ENCODE measurements around the gene EPHB1.
"Not testable (repeated sequence)": the region's sequence is repeated elsewhere in the genome, so short reads cannot be mapped to it uniquely, and the experiment has no call there.

Gene EPHB1

GRCh38 chr3:135017003-135017893 is 222.2 kb downstream of the EPHB1 start:
- no peak for DNase-seq

DNA sequence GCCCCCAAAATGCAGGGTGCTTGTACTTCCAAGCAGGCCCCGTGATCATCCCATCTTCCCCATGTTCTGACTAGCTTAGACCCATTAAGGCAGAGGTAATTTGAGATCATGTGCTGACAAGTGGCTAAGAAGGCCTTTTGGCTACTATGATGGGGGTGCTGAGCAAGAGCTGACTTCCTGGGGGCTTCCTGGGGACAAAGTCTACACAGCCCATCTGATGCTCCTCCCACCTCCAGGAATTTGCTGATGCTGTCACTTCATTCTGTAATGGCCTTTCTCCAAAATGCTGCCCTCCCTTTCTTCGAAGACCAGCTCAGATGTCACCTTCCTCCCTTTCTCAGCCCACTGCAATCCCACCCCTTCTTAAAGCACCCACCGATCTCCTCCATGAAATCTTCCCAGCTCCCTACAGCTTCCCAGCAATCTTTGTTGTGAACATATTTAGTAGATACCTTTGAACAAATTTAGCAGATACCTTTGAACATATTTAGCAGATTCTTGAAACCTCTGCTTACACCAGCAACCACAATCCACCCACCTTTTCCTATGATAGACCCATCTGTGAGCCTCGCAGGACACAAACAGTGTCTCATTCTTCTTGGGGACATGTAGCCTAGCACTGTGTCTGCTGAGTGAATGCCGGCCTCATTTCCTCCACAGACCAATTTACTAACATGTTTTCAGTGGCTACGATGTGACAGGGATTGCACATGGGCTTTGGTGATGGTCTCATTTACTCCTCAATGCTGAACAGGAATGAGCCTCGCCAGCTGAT is 223.3 kb downstream of the EPHB1 start:
- DNase-seq, result no peak

GRCh38 chr3:135020181-135020580 is 225.1 kb downstream of the EPHB1 start:
- DNase-seq, result no peak

DNA sequence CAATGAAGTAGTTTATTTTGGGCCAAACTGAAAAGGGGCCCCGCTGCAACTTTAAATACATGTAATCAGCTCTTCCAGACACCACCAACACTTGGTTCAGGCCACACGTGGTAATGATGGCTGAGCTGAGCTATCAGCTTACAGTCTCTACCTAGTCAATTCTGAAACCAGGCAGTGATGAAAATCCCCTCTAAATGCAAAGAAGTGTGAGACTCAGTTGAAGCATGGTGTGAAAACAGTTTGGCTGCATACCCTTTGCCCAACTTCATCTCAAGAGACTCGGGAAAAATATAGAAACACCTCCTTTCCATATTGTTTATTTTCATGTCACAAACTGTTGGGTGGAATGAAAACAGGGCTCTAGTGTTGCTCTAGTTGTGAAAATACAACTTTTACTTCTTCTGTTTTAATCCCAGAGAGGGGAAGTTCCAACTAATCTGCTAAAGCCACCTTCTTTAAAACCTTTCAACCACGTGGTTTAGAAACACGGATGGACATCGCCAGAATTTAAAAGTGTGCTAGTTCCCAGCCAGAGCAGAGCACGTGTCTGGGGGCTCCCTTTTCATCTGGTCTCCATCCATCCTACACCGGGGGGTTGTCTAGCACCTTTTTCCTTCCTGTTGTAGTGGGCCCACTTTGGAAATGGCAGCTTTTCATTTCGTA is 229.1 kb downstream of the EPHB1 start:
- no peak for DNase-seq

DNA sequence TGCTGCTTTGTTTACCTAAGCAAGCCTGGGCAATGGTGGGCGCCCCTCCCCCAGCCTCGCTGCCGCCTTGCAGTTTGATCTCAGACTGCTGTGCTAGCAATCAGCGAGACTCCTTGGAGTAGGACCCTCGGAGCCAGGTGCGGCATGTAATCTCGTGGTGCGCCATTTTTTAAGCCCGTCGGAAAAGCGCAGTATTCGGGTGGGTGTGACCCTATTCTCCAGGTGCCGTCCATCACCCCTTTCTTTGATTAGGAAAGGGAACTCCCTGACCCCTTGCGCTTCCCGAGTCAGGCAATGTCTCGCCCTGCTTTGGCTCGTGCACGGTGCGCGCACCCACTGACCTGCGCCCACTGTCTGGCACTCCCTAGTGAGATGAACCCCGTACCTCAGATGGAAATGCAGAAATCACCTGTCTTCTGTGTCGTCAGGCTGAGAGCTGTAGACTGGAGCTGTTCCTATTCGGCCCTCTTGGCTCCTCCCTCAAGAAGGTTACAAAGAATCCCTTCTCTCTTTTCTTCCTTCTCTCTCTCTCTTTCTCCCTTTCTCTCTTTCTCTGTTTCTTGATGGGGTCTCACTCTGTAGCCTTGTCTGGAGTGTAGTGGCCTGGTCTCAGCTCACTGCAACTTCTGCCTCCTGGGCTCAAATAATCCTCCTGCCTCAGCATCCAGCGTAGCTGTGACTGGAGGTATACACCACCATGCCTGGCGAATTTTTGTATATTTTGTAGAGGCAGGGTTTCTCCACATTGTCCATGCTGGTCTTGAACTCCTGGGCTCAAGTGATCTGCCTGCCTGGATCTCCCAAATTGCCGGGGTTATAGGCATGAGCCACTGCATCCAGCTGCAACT is 235.9 kb downstream of the EPHB1 start:
- not testable (repeated sequence) for DNase-seq

- DNase-seq, result no peak
Observed at GRCh38 chr3:135033737-135034136, 238.7 kb downstream of the EPHB1 start.

- DNase-seq, result no peak
Observed at GRCh38 chr3:135034291-135034768, 239.3 kb downstream of the EPHB1 start.

- no peak for DNase-seq
Observed at GRCh38 chr3:135034891-135035440, 239.9 kb downstream of the EPHB1 start.

- DNase-seq, result no peak
Observed at GRCh38 chr3:135038186-135038585, 243.1 kb downstream of the EPHB1 start.

DNA sequence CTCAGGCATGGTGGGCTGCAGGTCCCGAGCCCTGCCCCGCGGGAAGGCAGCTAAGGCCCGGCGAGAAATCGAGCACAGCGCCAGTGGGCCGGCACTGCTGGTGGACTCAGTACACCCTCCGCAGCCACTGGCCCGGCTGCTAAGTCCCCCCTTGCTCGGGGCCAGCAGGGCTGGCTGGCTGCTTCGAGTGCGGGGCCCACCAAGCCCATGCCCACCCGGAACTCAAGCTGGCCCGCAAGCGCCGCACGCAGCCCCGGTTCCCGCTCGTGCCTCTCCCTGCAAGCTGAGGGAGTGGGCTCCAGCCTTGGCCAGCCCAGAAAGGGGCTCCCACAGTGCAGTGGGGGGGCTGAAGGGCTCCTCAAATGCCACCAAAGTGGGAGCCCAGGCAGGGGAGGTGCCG is 244.5 kb downstream of the EPHB1 start:
- DNase-seq, result not testable (repeated sequence)

- DNase-seq, result no peak
Observed at GRCh38 chr3:135040321-135041240, 245.5 kb downstream of the EPHB1 start.

GRCh38 chr3:135041601-135042000 is 246.5 kb downstream of the EPHB1 start:
- DNase-seq, result no peak

DNA sequence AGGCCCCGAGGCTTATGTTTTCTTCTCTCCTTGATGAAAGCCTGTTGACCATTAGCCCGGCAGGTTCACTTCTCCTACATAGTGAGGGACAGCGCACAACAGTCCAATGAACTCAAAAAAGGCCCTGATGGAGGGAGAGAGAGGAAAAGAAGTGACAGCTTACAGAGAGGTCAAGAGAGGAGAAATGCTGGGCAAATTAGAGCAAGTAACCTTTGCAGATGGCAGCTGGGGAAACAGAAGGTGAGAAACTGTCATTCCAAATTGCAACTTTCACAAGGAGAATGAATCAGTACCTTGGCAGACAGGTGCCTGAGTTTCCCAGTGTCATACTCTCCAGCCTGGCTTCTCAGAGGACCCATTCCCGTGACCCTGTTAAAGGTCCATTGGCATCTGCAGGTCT is 252.0 kb downstream of the EPHB1 start:
- DNase-seq, result no peak

- DNase-seq, result no peak
Observed at GRCh38 chr3:135050536-135050935, 255.5 kb downstream of the EPHB1 start.

- DNase-seq, result no peak
Observed at GRCh38 chr3:135051409-135051973, 256.4 kb downstream of the EPHB1 start.

DNA sequence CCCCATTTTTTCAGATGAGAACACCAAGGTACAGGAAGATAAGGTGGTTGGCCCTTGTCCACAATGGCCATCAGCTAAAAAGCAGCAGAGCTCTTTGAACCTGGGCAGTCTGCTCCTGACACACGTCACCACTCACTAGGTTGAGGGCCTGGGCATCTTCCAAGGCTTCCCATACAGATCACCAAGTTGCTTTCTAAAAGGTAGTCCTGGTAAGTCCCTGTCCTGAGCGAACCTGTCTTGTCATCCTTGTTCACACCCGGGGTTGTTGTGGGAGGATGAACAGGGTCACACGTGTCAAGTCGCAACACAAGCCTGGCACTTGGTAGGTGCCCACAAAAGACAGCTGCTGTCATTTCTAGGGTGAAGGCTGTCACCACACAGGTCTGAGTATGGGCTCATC is 260.4 kb downstream of the EPHB1 start:
- DNase-seq, result no peak

DNA sequence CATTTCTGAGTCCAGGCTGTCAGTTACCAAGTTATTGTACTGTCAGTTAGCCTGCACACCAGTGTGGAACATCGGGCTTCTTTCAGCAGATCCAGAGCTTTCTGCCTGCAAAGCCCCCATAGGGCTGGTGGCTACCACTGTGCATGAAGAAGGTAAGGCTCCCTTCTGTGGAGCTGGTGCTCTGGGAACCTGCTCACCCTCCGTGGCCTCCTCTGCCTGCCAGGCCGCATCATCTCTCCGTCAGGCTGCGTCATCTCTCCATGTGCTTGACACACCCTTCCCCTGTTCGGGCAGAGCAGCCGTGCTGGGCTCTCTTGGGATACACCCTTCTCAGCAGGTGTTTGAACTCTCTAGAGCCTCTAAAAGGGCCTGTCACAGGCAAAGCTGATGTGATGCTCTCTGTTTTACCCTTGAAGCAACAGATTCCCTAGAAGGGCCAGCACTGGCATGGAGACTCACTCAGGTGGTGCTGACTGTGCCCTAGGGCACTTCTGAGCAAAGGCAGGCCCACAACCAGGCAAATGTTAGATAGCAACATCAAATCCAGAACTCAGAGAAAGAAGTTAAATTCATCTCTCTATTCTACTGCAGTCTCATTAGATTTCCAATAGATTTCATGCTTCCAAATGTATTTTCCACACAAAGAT is 261.1 kb downstream of the EPHB1 start:
- no peak for DNase-seq

DNA sequence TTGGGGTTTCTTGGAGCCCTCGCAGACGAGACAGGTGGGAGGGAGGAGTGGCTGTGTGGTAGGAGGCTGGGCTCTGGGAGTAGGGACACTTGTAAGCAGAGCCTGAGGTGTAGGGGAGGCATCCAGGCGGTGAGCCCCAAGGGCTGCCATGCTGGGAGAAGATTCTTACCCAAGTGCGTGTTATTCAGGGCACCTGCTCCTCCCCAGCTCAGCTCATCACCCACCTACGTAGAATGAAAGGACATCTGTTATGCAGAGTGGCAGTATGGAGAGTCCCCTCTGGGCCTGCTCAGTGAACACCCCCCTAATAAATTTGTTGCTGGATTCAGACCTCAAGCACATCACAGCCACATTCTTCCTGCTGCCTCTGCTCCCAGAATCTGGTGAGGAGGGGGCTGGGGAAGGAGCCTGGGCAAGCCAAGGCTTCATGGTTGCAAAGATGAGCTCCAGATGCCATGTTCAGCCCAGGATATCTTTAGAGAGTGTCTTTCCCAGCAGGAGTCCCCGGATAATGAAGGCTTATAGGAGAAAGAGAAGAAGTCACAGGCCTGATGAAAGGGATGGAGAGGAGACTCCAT is 261.8 kb downstream of the EPHB1 start:
- no peak for DNase-seq

GRCh38 chr3:135057996-135058395 is 262.9 kb downstream of the EPHB1 start:
- DNase-seq, result no peak

DNA sequence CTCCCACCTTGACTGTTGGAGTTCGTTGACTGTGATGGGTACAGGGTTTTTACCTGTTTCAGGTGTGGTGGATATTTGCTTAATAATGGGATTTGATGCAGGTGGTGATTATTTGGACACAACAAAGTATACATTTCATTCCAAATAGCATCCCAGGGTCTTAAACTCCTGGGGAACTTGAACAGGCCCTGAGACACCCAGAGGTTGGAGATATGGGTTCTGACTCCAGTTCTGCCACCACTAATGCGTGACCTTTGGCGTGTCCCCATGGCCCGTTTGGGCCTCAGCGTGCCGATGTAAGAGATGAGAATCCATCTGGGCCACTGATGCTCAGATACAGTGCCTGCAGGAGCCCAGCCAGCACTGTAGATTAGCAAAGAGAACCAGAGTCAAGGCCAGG is 264.5 kb downstream of the EPHB1 start:
- DNase-seq, result no peak

All from activated CD8-positive, alpha-beta memory T cell treated with anti-CD3 and anti-CD28 coated beads for 24 hours (primary cell).